ENCODE results near the gene CFAP77. TPM values are rescaled to one million over a fixed set of nuclear protein-coding genes. Genes with fewer than 3 reads are reported as not detected.

CFAP77 gene
- total RNA-seq, 1 donor from 2014 or later = not detected

- H3K27me3 ChIP-seq (ENCODE audit: control insufficient read depth, insufficient read depth, low read length) = no peaks in the 10 kb centered on the region
- FAIRE-seq (no peak), DNase-seq (ENCODE audit: low read depth) (no peak)
- peaks cover 11% of the 10 kb centered on the region for H3K36me3 ChIP-seq (ENCODE audit: control insufficient read depth, insufficient read depth, low read length)
- no peak overlapping the region for H3K4me3 ChIP-seq (ENCODE audit: low read depth, low read length)
- TF ChIP-seq CTCF (IDR thresholded peaks at IDR 0.05; ENCODE audit: insufficient read depth, low read length, severe bottlenecking) = no peak
Observed at GRCh38 chr9:132383462-132383883, 26.5 kb upstream of the CFAP77 start.

- no peak for DNase-seq (ENCODE audit: low read depth)
- Histone ChIP-seq H3K36me3 (ENCODE audit: control insufficient read depth, insufficient read depth, low read length) (peaks cover 9% of the 10 kb centered on the region), H3K4me3 (ENCODE audit: low read depth, low read length) (no peak overlapping the region), H3K27me3 (ENCODE audit: control insufficient read depth, insufficient read depth, low read length) (no peaks in the 10 kb centered on the region)
- no peak for FAIRE-seq
- TF ChIP-seq CTCF (IDR thresholded peaks at IDR 0.05; ENCODE audit: insufficient read depth, low read length, severe bottlenecking) = no peak
Observed at GRCh38 chr9:132384376-132384775, 25.6 kb upstream of the CFAP77 start.

GRCh38 chr9:132387133-132387532, 22.9 kb upstream of the CFAP77 start:
- H3K27me3 ChIP-seq (ENCODE audit: control insufficient read depth, insufficient read depth, low read length) = no peaks in the 10 kb centered on the region
- FAIRE-seq (no peak), DNase-seq (ENCODE audit: low read depth) (no peak)
- no peak overlapping the region for H3K4me3 ChIP-seq (ENCODE audit: low read depth, low read length)
- H3K36me3 ChIP-seq (ENCODE audit: control insufficient read depth, insufficient read depth, low read length) = peaks cover 16% of the 10 kb centered on the region
- TF ChIP-seq CTCF (IDR thresholded peaks at IDR 0.05; ENCODE audit: insufficient read depth, low read length, severe bottlenecking) = no peak

GRCh38 chr9:132390966-132391365, 19.0 kb upstream of the CFAP77 start:
- DNase-seq (ENCODE audit: low read depth) = no peak
- no peak for TF ChIP-seq CTCF (IDR thresholded peaks at IDR 0.05; ENCODE audit: insufficient read depth, low read length, severe bottlenecking)
- H3K4me3 ChIP-seq (ENCODE audit: low read depth, low read length) = no peak overlapping the region
- H3K27me3 ChIP-seq (ENCODE audit: control insufficient read depth, insufficient read depth, low read length) = no peaks in the 10 kb centered on the region
- peaks cover 17% of the 10 kb centered on the region for H3K36me3 ChIP-seq (ENCODE audit: control insufficient read depth, insufficient read depth, low read length)
- no peak for FAIRE-seq

- peak; percentile 13 for FAIRE-seq
- peaks cover 19% of the 10 kb centered on the region for H3K36me3 ChIP-seq (ENCODE audit: control insufficient read depth, insufficient read depth, low read length)
Observed at GRCh38 chr9:132391449-132391848, 18.6 kb upstream of the CFAP77 start.

More at GRCh38 chr9:132391449-132391848, 18.6 kb upstream of the CFAP77 start:
- DNase-seq (ENCODE audit: low read depth) = no peak
- no peak for TF ChIP-seq CTCF (IDR thresholded peaks at IDR 0.05; ENCODE audit: insufficient read depth, low read length, severe bottlenecking)
- no peak overlapping the region for H3K4me3 ChIP-seq (ENCODE audit: low read depth, low read length)
- no peaks in the 10 kb centered on the region for H3K27me3 ChIP-seq (ENCODE audit: control insufficient read depth, insufficient read depth, low read length)

Measured in bronchial epithelial cell (primary cell).